Upper lobe of left lung (tissue), 4 donors: Measurements from ENCODE around the gene RNPS1.

Source experiments
- CTCF ChIP-seq, 6 experiments: fragments of 450-650 bp in 4 of 6; fragments of 200-600 bp in 2 of 6; sonication (generic) in 2 of 6; IDR thresholded peaks; one replicate each; pipeline ENCODE4 v1.5.1; 2016 to 2019; ENCODE audit warnings: antibody characterized with exemption in 6 of 6
- POLR2A ChIP-seq, 4 donors: fragments of 450-650 bp; IDR thresholded peaks; one replicate each; pipeline ENCODE4 v1.5.1; 2016 to 2017; ENCODE audit warnings: antibody characterized with exemption in 4 of 4, mild to moderate bottlenecking in 2 of 4

DNA sequence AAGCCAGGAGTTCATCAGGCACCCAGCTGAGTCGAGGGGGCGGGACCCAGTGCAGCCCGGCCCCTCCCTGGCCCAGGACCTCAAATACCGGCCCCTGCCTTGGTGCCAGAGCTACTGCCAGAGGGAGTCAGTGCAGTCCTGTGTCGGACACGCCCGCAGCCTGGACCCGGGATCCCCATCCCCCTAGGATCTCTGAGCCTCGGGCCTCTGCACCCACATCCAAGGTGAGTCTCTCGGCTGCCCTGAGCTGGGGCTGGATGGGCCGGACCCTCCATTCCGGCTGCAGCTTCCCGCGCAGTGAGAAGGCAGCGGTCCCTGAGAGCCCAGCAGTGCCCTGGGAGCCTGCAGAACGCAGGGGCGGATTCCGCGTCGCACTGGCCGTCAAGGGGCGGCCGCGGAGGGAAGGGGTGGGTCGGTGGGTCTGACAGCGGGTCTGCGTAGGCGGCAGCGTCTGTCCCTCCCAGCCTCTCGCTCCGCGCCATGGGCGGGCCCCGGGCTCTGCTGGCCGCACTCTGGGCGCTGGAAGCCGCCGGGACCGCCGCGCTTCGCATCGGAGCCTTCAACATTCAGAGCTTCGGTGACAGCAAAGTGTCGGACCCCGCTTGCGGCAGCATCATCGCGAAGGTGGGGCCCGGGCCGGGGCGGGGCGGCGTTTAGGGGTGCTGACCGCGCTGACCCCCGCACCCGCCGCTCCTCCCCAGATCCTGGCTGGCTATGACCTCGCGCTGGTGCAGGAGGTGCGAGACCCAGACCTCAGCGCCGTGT lies 31.4 kb downstream of the RNPS1 start, which contains the start of gene DNASE1L2:
- TF ChIP-seq CTCF (IDR thresholded peaks at IDR 0.05): no peak
- no peak for TF ChIP-seq POLR2A (IDR thresholded peaks at IDR 0.05)
